ENCODE measurements around the gene FRMD4A.

DNA sequence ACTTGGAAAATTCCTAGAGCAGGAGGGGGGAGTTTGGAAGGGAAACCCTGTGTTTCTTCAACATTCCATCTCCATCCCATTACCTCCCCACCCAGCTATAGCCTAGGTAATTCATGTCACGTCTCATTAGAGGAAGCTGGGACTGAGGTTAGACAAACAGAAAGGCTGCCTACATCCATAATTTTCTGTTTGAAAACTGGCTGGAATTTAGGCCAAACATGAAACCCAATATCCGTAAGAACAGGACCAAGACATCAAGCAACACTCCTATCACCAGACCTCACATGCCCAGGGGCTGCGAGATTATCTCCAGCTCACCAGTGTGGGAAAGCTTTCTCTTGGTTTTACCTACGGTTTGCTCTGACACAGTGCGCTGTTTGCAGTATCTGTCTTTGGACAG, 316.3 kb downstream of the FRMD4A start:
- TF ChIP-seq, protein P1, sequence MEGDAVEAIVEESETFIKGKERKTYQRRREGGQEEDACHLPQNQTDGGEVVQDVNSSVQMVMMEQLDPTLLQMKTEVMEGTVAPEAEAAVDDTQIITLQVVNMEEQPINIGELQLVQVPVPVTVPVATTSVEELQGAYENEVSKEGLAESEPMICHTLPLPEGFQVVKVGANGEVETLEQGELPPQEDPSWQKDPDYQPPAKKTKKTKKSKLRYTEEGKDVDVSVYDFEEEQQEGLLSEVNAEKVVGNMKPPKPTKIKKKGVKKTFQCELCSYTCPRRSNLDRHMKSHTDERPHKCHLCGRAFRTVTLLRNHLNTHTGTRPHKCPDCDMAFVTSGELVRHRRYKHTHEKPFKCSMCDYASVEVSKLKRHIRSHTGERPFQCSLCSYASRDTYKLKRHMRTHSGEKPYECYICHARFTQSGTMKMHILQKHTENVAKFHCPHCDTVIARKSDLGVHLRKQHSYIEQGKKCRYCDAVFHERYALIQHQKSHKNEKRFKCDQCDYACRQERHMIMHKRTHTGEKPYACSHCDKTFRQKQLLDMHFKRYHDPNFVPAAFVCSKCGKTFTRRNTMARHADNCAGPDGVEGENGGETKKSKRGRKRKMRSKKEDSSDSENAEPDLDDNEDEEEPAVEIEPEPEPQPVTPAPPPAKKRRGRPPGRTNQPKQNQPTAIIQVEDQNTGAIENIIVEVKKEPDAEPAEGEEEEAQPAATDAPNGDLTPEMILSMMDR (conservative IDR thresholded peaks at IDR 0.05; ENCODE audit: low read depth, low read length) = no peak
- TF ChIP-seq, protein P2, sequence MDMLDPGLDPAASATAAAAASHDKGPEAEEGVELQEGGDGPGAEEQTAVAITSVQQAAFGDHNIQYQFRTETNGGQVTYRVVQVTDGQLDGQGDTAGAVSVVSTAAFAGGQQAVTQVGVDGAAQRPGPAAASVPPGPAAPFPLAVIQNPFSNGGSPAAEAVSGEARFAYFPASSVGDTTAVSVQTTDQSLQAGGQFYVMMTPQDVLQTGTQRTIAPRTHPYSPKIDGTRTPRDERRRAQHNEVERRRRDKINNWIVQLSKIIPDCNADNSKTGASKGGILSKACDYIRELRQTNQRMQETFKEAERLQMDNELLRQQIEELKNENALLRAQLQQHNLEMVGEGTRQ (IDR thresholded peaks at IDR 0.05; ENCODE audit: low read depth, low read length) = no peak
- TF ChIP-seq POLR2A (IDR thresholded peaks at IDR 0.05; ENCODE audit: low read depth, low read length) (no peak), MAZ (IDR thresholded peaks at IDR 0.05; ENCODE audit: borderline replicate concordance, low read depth, low read length) (no peak), RCOR1 (IDR thresholded peaks at IDR 0.05; ENCODE audit: insufficient replicate concordance, low read length) (no peak), CEBPB (IDR thresholded peaks at IDR 0.05; ENCODE audit: low read depth, low read length) (no peak), RAD21 (IDR thresholded peaks at IDR 0.05; ENCODE audit: low read length) (no peak), MXI1 (IDR thresholded peaks at IDR 0.05; ENCODE audit: borderline replicate concordance, low read depth, low read length) (no peak), SMC3 (IDR thresholded peaks at IDR 0.05; ENCODE audit: low read depth, low read length) (no peak), BHLHE40 (IDR thresholded peaks at IDR 0.05; ENCODE audit: low read depth, low read length) (no peak), MAFK (IDR thresholded peaks at IDR 0.05; ENCODE audit: low read depth, low read length) (no peak)
- TF ChIP-seq, protein P3, sequence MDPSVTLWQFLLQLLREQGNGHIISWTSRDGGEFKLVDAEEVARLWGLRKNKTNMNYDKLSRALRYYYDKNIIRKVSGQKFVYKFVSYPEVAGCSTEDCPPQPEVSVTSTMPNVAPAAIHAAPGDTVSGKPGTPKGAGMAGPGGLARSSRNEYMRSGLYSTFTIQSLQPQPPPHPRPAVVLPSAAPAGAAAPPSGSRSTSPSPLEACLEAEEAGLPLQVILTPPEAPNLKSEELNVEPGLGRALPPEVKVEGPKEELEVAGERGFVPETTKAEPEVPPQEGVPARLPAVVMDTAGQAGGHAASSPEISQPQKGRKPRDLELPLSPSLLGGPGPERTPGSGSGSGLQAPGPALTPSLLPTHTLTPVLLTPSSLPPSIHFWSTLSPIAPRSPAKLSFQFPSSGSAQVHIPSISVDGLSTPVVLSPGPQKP (IDR thresholded peaks at IDR 0.05; ENCODE audit: borderline replicate concordance, low read depth, low read length) = no peak

Measured in IMR-90 (cell line).